ENCODE data around the gene TGFBR2. TPM values are rescaled to one million over a fixed set of nuclear protein-coding genes. Genes with fewer than 3 reads are reported as not detected.
A peak's percentile ranks its signal among the peaks of the same experiment; 100 is the strongest.

The TGFBR2 gene
- total RNA-seq, 1 experiment from 2014 or later, result 132 TPM

DNA sequence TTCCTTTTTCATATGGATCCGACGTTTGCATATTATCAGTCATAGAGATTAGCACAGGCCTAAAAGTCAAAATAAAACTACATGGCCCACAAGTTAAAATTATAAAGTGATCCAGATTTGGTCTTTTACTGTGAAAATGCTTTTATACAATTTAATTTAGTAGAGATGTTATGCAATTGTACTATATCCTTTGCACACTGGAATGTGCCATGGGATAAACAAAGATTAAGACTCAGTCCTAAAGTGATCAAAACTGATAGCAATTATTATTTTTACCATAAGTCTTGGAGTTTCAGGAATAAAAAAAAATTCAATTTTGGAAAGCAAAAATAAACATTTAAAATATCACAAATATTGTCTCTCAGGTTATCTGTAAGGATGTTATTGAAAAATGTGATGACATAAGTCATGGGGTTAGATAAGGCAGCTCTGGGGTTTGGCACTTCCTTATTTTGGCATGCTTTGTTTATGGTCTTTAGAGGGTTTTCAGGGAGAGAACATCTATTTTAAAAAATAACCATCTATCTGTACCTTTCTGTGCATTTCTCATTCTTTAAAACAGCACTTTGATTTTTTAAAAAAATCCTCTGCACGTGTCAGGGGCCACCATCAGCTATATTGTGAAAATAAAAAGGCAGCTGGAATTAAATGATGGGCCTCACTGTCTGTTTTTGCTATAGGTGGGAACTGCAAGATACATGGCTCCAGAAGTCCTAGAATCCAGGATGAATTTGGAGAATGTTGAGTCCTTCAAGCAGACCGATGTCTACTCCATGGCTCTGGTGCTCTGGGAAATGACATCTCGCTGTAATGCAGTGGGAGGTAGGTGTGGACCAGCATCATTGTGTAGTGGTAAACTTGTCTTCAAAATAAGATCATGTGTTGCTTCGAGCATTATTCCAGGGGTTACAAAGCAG lies 67.3 kb downstream of the TGFBR2 start:
- no peak for DNase-seq (ENCODE audit: low read depth)

DNA sequence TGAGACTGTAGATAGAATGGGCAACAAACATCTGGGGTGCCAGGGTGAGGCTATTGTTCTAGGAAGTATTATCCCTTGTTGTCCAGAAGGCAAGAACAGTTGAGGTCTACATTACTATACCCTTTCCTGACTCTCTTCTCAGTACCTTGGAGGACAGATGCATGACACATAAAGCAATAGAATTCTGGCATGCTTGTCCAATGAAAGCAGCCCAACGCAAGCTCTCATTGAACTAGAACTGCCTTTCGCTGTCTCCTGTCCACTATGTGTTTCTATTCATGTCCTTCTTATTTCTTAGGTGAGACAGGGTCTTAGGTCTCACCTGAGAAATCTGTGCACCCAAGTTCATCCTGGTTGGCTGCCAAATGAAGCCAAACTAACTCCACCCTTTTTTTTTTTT lies 68.6 kb downstream of the TGFBR2 start:
- DNase-seq (ENCODE audit: low read depth), result no peak

DNA sequence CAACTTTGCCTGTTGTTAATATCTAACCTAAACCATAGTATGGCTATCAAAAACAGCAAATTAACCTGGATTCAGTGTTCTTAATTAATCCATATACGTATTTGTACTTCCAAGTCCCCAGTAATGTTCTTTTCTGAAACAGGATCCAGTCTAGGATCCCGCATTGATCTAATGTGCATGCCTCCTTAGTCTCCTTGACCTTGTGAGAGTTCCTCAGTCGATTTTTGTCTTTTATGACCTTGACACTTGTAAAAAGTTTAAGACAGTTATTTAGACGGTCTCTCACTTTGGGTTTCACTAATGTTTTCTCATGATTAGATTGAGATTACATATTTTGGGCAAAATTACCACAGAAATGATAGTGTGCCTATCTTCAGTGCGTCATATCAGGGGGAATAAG lies 69.4 kb downstream of the TGFBR2 start:
- no peak for DNase-seq (ENCODE audit: low read depth)

DNA sequence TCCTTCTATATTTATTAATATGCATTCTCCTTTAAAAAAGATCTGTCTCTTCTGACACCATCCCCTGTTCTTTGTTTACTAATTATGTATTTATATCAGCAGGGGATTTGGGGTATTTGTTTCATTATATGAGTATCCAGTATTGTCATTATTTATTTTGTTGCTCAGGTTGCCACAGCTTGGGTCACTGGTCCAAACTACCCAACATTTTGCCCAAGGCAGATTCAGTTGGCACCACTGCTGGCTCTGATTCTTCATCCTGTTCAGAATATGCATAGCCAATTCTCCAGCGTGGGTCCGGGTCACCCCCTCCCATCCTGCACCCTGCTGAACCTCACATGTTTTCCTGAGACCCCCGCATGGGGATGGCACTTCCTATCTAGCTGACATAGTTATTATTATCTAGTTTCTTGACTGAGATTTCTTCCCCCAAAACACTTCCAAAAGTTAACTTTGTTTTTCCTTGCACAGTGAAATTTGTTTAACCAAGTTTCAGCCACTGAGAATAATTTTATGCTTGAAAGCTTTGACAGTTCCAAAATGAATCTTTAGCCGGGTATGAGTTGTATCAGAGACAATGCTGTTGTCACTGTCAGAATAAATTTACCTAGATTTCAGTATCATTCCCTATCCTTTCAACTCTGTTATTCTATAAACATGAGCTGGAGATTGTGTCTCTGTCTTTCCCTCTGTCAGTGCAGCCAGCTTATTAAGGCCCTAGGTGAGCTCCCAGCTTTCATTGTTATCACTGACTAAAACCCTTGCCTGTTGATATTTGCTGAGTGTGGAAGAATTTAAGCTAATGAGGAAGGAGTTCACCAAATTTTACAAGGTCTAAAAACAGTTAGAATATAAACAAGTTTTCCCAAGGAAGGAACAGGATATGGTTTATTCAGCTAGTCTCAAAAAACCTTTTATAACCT lies 70.3 kb downstream of the TGFBR2 start:
- no peak for DNase-seq (ENCODE audit: low read depth)

DNA sequence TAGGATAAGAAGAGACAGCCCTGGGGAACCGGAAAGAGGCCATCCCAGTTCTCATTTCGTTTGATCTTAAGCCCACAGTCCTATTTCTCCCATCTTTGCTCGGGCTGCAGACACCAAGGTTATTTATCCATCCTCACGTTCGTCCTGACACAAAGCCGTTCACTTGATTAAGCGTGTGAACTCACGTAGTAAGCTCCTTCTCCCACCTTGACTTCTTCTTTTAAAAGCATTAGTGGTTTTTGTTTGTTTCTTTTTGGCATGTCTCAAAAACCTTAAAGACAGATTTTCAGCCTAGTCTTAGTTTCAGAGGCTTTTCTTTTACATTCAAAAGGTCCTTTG lies 70.9 kb downstream of the TGFBR2 start:
- no peak for DNase-seq (ENCODE audit: low read depth)

DNA sequence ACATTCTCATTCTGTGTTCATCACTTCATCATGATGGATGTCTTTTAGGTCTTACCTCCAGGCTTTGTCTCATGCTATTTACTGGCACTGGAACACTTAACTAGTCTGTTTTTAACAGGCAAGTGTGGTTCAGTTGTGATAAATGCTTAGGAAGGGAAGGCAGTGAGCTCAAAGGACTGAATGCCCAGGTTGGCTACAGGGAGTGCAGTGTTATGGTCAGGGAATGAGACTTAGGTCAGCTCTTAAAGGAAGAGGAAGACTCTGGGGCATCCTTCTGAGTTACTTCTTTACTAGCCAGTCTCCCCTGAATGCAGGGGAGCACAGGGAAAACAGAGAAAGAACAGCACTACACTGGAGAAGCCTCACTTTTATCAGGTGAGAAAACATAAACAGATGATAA lies 72.6 kb downstream of the TGFBR2 start:
- DNase-seq (ENCODE audit: low read depth), result no peak

DNA sequence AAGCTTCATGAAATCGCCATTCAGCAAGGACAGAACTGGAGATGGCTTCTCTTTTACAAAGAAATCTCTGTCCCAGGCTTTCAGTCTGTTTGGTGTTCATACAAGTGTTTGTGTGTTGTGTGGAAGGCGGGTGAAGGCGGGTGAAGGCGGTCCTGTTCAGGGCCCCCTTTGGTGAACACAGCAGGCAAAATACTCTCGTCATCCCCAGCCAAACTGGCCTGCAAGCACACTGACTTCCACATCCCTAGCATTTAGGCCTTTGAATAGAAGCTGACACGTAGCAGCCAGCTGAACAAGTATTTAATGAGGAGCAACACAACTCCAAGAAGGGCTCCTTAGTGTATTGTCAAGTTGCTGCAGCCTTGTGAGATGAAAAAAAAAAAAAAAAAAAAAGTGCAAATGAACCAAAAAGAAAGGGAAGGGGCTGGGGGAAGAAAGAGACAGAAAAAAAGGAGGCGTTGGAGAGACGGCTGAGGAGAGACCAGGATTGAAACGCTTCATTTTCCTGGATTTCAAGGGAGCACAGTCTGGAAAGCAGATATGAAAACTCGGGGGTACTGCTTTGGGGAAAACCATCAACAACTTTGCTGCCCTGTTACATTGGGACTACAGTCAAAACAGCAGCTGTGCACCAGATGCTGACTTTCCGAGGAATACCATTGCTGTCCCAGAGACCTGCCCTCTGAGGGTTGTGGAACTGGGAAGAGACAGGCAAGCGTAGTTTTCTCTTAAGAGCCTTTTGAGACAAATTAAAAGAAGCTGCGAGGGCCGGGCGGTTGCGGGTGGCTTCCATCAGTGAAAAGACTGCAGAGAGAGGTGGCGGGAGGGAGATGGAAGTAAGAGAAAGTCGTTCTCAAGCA lies 74.6 kb downstream of the TGFBR2 start:
- peak; percentile 92 for DNase-seq (ENCODE audit: low read depth)

DNA sequence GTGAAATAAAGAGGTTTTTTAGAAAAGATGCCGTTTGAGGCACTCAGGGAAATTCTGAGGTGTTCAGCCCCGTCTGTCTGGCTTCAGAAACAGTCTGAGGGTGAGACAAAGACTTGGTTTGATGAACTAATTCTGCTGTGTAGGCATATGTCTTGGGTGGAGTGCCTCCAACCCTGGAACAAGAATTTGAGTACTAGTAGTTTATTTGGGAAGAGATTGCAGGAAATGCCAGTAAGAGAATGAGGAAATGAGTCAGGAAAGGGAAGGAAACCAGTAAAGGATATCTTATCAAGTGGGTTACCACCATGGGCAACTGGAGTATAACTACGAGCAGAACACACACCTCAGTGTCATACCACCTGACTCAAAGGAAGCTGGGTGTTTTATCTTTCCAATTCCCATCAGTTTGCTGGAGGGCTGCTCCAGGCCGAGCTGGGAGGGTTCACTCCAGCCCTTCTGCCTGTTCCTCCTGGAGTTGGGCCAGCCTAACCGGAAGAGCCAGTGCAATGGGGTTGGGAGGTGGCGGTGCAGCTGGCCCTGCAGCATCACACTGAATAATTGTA lies 75.3 kb downstream of the TGFBR2 start:
- DNase-seq (ENCODE audit: low read depth), result peak; percentile 85

DNA sequence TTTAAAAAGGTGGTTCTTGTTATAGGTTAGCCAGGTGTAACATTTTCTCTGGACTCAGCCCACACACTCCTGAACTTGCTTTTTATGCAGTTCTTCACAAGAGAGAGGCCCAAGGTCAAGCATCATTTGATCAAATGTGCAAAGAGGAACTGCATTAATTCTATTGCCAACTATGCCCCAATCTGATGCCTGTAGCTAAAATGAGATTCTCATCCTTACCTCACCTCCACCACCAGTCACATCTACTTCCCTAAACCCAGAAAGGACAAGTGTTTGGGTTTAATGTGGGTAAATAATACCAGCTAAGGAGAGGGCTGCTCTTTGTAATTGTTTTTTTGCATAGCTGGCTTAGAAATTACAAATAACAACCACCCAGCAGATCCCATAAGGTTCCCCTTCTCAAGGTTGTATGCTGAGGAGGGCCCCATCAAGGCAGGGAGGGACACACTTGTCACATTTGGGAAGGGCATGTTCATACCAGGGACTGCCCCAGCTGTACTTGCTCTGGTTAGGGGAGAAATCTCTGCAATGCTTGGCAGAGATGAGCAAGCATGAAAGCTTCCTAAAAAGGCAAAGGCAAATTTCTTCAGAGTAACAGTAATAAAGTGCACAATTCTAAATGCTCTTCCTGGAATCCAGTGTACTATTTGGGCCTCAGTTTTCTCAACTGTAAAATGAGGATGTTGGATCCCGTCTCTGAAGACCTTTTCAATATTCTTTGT lies 76.2 kb downstream of the TGFBR2 start:
- no peak for DNase-seq (ENCODE audit: low read depth)

DNA sequence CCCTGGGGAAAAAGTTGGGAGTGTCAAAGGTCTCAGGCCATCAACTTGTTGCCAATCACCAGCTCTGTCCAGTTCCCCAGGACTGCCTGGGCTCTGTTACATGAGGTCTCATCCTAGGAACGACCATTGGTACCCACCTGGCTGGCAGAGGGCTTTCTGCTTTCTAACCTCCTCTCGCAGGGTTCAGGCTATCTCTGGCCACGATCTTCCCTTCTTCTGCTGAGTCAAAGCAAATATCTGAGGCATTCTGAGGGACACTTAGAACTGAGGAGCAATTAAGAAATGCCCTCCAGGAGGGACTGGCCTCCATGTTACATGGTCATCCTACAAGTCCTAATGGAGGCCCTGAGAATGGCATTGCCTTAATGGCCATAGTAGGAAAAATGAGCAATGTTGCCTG lies 77.4 kb downstream of the TGFBR2 start:
- peak; percentile 58 for DNase-seq (ENCODE audit: low read depth)

DNA sequence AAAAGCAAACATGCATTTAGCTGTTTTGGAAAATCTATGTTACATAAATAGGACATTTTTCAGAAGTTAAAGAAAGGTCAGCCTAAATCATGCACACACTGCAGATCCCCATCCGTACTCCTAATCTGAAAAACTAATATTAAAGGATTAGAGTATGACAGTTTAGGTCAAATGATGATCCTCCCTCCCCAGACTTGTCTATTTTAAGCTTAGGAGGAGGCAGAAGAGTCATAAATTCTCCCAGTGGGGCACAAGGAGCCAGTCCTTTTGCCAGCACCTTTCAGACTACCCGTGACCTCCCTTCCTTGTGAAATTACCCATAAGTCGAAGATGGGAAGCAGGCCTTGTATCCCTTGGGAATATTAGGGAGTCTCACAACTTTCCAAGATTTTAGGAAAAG lies 78.0 kb downstream of the TGFBR2 start:
- no peak for DNase-seq (ENCODE audit: low read depth)

DNA sequence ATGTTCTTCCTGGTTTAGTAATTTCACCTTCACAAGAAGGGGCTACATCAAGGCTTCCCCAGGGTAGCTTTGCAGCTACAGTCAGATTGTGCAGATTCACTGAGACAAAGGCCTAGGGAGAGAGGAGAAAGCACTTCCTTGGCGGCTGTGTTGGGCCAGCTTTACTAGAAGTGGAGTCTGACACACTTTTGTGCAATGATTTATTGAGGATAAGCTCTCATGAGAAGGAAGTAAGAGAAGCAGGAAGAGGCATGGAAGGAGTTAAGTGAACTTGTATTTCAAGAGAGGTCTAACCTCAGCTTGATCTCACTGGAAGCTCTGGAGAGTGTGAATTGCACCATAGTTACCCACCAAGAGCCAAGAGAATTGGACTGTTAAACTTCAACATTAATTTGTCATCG lies 78.9 kb downstream of the TGFBR2 start:
- no peak for DNase-seq (ENCODE audit: low read depth)

DNA sequence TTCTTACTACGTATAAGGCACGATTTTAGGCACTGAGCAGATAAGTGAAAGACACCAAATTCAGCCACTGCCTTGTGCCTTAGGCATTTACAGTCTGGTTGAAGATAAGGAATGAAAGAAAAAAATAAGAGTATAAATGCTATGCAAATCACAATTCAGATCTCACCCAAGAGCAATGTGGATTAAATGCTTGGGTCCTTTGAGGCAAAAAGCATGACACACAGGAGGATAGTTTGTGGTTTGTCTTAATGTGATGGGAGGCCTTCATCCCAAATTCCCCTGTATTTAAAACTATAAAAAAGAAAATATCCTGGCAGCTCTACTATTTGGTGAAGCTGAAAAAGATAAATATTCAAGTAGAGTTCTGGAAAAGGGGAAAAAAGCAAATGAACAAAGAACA lies 79.8 kb downstream of the TGFBR2 start:
- peak; percentile 69 for DNase-seq (ENCODE audit: low read depth)

DNA sequence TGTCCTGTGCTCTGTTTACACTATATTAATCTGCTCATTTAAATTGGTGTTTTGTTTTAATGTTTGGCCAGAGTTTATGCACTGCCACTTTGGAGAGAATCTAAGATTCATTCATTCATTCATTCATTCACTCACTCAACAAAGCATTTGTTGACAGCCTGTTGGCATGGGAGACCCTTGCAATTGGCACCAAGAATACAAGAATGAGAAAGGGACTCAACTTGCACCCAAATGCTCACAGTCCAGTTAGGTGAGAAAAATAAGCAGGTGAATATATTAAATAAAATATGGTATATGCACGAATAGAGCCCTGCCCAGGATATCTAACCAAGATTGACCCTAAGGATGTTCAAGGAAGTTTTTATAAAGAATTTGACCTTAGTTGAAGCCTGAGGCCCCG lies 80.4 kb downstream of the TGFBR2 start:
- no peak for DNase-seq (ENCODE audit: low read depth)

DNA sequence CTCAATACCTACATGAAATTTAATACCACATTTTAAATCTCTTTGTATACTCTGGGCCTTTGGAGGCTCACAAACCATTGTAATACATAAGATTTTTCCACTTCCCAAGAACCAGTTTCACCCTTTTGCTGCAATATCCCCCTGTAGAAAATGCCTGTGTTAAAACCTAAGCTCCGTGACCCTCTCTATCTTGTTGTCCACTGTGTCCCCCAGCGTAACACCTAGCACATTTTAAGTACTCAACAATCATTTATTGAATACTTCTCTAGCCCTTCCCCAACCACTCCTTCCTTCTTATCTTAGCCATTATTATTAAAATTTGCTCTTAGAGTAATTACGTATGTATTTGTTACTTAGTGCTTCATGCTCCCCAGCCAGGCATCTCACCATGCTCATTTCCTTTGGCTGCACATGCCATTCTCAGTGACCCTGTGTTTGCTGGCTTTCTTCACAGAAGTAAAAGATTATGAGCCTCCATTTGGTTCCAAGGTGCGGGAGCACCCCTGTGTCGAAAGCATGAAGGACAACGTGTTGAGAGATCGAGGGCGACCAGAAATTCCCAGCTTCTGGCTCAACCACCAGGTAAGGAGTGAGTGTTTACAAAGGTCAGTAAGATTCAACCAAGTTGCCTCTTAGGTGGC lies 81.6 kb downstream of the TGFBR2 start:
- no peak for DNase-seq (ENCODE audit: low read depth)

DNA sequence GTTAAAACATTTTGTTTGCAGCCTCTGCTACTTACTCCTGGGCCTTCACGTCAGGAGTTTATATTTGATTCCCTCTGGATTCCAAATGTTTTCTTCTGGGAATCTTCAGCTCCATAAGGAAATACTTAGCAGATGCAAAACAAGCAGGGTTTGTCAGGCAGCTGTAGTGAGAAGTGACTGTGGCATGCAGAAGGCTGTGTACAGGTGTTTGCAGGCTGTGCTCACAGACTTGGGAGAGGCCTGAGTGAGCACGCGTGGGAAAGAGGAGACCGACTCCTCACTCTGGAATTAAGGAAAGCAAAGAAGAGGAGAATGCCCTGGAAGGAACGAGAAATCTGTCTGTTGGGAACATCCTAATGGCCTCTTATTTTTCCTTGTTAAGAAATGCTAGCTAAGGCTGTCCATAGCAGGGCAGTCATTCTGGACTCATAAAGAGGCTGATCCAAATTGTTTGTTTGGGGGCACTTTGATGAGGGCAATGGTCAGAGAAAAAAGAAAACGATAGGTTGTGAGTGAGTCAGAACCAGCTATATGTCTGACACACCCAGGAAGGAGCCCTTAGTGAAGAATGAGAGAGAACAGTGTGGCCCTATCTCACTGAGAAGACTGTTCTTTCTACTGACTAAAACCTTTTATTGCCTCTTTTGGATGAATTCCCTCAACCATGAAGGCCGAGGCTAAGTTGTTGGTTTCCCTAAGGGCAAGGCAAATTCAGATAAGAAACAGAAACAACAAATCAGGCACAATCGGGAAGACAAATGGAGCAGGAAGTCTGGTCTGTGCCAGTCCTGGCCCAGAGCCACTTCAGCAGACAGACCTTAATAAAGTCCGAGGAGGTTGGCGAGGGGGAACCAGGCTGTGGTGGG lies 82.6 kb downstream of the TGFBR2 start:
- peak; percentile 98 for DNase-seq (ENCODE audit: low read depth)

DNA sequence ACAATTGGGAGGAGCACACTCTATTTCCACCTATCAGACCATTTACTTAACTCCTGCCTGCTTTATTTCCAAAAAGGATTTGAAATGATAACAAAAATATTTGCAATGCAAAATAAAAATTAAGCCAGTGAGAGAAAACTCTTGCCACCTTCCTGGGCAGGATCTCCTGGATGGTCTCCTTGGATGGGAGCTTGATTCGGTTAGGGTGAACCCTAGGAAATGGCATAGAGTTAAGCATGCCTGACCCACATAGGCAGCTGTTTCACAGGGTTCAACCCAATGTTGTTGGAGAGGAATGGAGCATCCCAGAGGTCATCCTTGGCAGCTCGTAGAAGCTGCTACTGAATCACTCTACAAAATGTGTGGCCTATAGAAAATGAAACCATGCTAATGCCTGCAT lies 83.8 kb downstream of the TGFBR2 start:
- no peak for DNase-seq (ENCODE audit: low read depth)

DNA sequence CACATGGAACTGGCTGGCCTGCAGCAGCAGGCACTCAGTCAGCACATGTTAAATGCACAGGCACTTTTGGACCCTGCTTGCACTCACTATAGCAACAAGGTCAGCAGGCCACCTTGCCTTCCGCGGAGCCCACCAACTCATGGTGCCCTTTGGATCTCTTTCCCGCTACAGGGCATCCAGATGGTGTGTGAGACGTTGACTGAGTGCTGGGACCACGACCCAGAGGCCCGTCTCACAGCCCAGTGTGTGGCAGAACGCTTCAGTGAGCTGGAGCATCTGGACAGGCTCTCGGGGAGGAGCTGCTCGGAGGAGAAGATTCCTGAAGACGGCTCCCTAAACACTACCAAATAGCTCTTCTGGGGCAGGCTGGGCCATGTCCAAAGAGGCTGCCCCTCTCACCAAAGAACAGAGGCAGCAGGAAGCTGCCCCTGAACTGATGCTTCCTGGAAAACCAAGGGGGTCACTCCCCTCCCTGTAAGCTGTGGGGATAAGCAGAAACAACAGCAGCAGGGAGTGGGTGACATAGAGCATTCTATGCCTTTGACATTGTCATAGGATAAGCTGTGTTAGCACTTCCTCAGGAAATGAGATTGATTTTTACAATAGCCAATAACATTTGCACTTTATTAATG lies 85.0 kb downstream of the TGFBR2 start:
- no peak for DNase-seq (ENCODE audit: low read depth)

DNA sequence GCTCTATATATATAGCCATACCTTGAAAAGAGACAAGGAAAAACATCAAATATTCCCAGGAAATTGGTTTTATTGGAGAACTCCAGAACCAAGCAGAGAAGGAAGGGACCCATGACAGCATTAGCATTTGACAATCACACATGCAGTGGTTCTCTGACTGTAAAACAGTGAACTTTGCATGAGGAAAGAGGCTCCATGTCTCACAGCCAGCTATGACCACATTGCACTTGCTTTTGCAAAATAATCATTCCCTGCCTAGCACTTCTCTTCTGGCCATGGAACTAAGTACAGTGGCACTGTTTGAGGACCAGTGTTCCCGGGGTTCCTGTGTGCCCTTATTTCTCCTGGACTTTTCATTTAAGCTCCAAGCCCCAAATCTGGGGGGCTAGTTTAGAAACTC lies 85.5 kb downstream of the TGFBR2 start:
- no peak for DNase-seq (ENCODE audit: low read depth)

Data from RPMI7951 (cell line).